GM12864 (cell line): ENCODE data around the gene RSPO1.

Source experiments
- DNase-seq: peaks from one replicate; pipeline ENCODE4 v3.0.0-alpha.2; 2011; ENCODE audit warnings: low read depth
- H3K4me3 ChIP-seq: 2 replicates; pipeline ENCODE4 v1.5.1; 2011; ENCODE audit warnings: mild to moderate bottlenecking, low read depth, low read length, control low read depth
- CTCF ChIP-seq: IDR thresholded peaks from 2 replicates; pipeline ENCODE4 v1.5.1; 2011; ENCODE audit warnings: low read depth, mild to moderate bottlenecking, moderate library complexity, low read length, control low read depth, inconsistent platforms; ENCODE audit errors: missing control alignments

Gene RSPO1

GRCh38 chr1:37673920-37674319 is 39.2 kb upstream of the RSPO1 start:
- no peak overlapping the region for H3K4me3 ChIP-seq
- DNase-seq: no peak
- TF ChIP-seq CTCF: no peak

GRCh38 chr1:37672136-37672870 is 37.6 kb upstream of the RSPO1 start:
- no peak overlapping the region for H3K4me3 ChIP-seq
- TF ChIP-seq CTCF: no peak
- no peak for DNase-seq

- no peak for TF ChIP-seq CTCF
- no peak for DNase-seq
- H3K4me3 ChIP-seq: no peak overlapping the region
These were observed 36.6 kb upstream of the RSPO1 start for GRCh38 chr1:37671261-37671660.

GRCh38 chr1:37670133-37670532 is 35.4 kb upstream of the RSPO1 start:
- no peak for TF ChIP-seq CTCF
- no peak for DNase-seq
- H3K4me3 ChIP-seq: no peak overlapping the region

GRCh38 chr1:37667023-37667671 is 32.5 kb upstream of the RSPO1 start:
- TF ChIP-seq CTCF: no peak
- DNase-seq: no peak
- H3K4me3 ChIP-seq: no peak overlapping the region

GRCh38 chr1:37666241-37666867 is 31.7 kb upstream of the RSPO1 start:
- H3K4me3 ChIP-seq: no peak overlapping the region
- no peak for DNase-seq
- no peak for TF ChIP-seq CTCF
